Astrocyte (in vitro differentiated cells and primary cell): ENCODE measurements around the gene DLL1.
"Not testable (repeated sequence)": the region's sequence is repeated elsewhere in the genome, so short reads cannot be mapped to it uniquely, and the experiment has no call there.

ENCODE experiments used
- CTCF ChIP-seq: IDR thresholded peaks from 2 replicates; pipeline ENCODE4 v1.5.1; 2011; ENCODE audit warnings: low read depth, mild to moderate bottlenecking, inconsistent platforms, low read length, moderate library complexity; ENCODE audit not compliant: insufficient read depth
- EZH2 ChIP-seq: IDR thresholded peaks from 2 replicates; pipeline ENCODE4 v1.6.1; 2012; ENCODE audit warnings: mild to moderate bottlenecking, low read length, inconsistent platforms; ENCODE audit not compliant: insufficient read depth

- not testable (repeated sequence) for TF ChIP-seq CTCF, EZH2
These were observed 26.2 kb downstream of the DLL1 start for GRCh38 chr6:170264644-170265043.
